Kasumi-1 (cell line): ENCODE results near the gene ELOVL1.

ENCODE experiments used
- DNase-seq, 2 experiments: peaks; one replicate each; lab custom pipeline; 2025; lab: John Stamatoyannopoulos, UW

ELOVL1 gene

GRCh38 chr1:43327549-43328292 lies 40.1 kb downstream of the ELOVL1 start:
- no peak for DNase-seq

GRCh38 chr1:43325381-43325780 lies 42.4 kb downstream of the ELOVL1 start:
- DNase-seq: no peak

- DNase-seq: no peak
Measured at GRCh38 chr1:43324810-43325209, 43.0 kb downstream of the ELOVL1 start.

- DNase-seq: no peak
Measured at GRCh38 chr1:43322506-43322905, 45.3 kb downstream of the ELOVL1 start.

GRCh38 chr1:43321331-43321891 lies 46.4 kb downstream of the ELOVL1 start:
- no peak for DNase-seq

GRCh38 chr1:43319766-43320165 lies 48.0 kb downstream of the ELOVL1 start:
- DNase-seq: no peak

GRCh38 chr1:43319288-43319687 lies 48.5 kb downstream of the ELOVL1 start:
- DNase-seq: no peak

GRCh38 chr1:43318831-43319230 lies 49.0 kb downstream of the ELOVL1 start:
- DNase-seq: no peak

- DNase-seq: no peak
Measured at GRCh38 chr1:43317817-43318471, 49.9 kb downstream of the ELOVL1 start.

GRCh38 chr1:43316738-43317520 lies 50.9 kb downstream of the ELOVL1 start:
- no peak for DNase-seq

- DNase-seq: no peak
Measured at GRCh38 chr1:43315963-43316737, 51.7 kb downstream of the ELOVL1 start.

GRCh38 chr1:43315481-43315880 lies 52.3 kb downstream of the ELOVL1 start:
- DNase-seq: no peak

- no peak for DNase-seq
Measured at GRCh38 chr1:43314233-43314632, 53.6 kb downstream of the ELOVL1 start.

- DNase-seq: no peak
Measured at GRCh38 chr1:43313771-43314170, 54.0 kb downstream of the ELOVL1 start.
